Mammary epithelial cell (primary cell): ENCODE data around the gene PRMT7.

ENCODE experiments used
- EZH2 ChIP-seq: IDR thresholded peaks from 2 replicates; pipeline ENCODE4 v1.6.1; 2012; ENCODE audit warnings: low read length, inconsistent platforms, borderline replicate concordance
- TF ChIP-seq, protein P1 (sequence below), 2 donors: IDR thresholded peaks in 1 of 2; conservative IDR thresholded peaks in 1 of 2; 2 replicates each; pipeline ENCODE4 v1.5.1; 2011 to 2012; ENCODE audit warnings: inconsistent platforms in 2 of 2, low read length in 2 of 2, mild to moderate bottlenecking in 2 of 2, control low read depth in 1 of 2, low read depth in 1 of 2; ENCODE audit not compliant: insufficient read depth in 1 of 2; ENCODE audit errors: extremely low read depth in 1 of 2

DNA sequence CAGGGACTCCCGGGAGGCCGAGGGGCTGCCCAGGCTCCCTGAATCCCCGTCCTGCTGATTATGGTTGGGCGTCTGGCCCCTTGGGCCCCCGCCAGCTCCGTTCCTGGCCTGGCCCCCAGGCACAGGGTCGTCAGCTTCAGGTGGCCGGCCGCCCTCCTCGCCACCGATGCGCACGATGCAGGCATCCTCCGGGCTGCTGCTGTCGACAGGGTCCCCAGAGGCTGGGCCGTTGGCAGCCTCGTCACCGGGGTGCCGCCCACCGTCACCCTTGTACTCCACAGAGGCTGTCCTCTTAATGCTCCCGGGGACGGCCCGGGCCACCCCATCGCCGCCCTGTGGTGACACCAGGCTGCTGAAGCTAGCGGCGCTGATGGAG, 60.4 kb downstream of the PRMT7 start:
- TF ChIP-seq, protein P1, sequence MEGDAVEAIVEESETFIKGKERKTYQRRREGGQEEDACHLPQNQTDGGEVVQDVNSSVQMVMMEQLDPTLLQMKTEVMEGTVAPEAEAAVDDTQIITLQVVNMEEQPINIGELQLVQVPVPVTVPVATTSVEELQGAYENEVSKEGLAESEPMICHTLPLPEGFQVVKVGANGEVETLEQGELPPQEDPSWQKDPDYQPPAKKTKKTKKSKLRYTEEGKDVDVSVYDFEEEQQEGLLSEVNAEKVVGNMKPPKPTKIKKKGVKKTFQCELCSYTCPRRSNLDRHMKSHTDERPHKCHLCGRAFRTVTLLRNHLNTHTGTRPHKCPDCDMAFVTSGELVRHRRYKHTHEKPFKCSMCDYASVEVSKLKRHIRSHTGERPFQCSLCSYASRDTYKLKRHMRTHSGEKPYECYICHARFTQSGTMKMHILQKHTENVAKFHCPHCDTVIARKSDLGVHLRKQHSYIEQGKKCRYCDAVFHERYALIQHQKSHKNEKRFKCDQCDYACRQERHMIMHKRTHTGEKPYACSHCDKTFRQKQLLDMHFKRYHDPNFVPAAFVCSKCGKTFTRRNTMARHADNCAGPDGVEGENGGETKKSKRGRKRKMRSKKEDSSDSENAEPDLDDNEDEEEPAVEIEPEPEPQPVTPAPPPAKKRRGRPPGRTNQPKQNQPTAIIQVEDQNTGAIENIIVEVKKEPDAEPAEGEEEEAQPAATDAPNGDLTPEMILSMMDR (conservative IDR thresholded peaks at IDR 0.05 in 1 of 2, IDR thresholded peaks at IDR 0.05 in 1 of 2; ENCODE audit: extremely low read depth in 1 of 2, insufficient read depth in 1 of 2, low read depth in 1 of 2, low read length in 2 of 2) = no peak
- TF ChIP-seq EZH2 = no peak
